HG02678 (cell line): Measurements from ENCODE around the gene NIBAN1.

Experiments
- ATAC-seq: cut with Tn5 transposase; IDR thresholded peaks from one replicate; pipeline ENCODE4 v1.9.1; 2021; ENCODE audit warnings: mild to moderate bottlenecking, moderate library complexity; ENCODE audit not compliant: unreplicated experiment

NIBAN1 gene

GRCh38 chr1:184947497-184948256 is 26.6 kb downstream of the NIBAN1 start:
- no peak for ATAC-seq

DNA sequence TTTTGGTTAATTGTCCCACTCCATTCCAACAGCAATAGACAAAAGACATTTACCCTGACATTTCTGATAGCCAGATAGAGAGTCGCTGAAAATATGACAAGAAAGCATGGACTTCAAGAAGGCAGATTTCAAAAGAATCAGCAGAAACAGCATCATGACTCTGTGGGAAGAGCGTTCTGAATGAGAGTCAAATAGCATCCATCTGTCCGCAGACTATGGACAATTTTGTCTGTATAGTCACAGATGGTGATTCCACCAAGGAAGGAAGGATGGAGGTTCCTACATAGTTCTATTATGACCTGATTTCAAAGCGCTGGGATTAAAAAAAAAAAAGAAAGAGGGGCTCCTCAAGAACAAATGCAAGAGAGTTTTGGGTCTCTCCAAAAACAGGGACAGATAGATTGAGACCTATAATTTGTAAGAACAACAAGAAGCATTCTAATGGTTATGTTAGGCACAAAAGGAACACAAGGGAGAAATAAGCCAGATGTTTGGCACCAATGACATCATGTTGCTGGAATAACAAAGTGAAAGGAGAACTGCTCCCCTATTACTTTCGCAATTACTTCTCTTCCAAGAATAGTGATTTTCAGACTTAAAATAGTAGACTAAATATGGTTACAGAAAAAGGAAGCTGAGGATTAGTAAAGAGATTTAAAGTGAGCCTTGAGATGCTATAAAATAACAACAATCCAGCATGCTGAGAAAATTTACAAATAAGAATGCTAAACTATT is 28.5 kb downstream of the NIBAN1 start:
- peak; percentile 43 for ATAC-seq

- ATAC-seq = peak; percentile 53
These were observed 29.3 kb downstream of the NIBAN1 start for GRCh38 chr1:184945029-184945428.

GRCh38 chr1:184943998-184944397 is 30.3 kb downstream of the NIBAN1 start:
- no peak for ATAC-seq

DNA sequence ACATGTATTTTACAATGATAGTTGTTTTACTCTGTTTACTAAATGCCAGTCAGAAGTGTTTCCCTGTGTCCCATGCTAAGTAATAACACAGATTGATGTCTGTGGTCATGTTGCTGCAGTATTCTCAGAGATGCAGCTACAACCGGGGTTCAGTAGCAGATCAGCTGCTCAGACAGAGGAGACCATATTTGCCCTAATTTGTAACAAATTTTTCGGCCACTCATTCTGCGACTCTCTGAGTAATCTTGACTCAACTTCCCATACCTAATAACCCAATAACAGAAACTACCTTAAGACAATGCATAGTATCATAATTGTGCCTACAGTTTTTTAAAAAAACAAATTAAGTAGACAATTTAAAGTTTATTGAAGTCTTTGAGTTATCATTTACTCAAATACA is 32.6 kb downstream of the NIBAN1 start:
- peak; percentile 75 for ATAC-seq

DNA sequence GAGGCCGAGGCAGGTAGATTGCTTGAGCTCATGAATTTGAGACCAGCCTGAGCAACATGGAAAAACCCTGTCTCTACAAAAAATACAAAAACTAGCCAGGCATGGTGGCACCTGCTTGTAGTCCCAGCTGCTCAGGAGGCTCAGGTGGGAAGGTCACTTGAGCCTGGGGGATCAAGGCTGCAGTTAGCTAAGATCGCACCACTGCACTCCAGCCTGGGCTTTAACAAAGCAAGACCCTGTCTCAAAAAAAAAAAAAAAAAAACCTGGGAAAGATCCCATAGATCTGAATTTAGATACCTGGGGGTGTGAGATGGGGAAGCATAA is 32.9 kb downstream of the NIBAN1 start:
- peak; percentile 23 for ATAC-seq

DNA sequence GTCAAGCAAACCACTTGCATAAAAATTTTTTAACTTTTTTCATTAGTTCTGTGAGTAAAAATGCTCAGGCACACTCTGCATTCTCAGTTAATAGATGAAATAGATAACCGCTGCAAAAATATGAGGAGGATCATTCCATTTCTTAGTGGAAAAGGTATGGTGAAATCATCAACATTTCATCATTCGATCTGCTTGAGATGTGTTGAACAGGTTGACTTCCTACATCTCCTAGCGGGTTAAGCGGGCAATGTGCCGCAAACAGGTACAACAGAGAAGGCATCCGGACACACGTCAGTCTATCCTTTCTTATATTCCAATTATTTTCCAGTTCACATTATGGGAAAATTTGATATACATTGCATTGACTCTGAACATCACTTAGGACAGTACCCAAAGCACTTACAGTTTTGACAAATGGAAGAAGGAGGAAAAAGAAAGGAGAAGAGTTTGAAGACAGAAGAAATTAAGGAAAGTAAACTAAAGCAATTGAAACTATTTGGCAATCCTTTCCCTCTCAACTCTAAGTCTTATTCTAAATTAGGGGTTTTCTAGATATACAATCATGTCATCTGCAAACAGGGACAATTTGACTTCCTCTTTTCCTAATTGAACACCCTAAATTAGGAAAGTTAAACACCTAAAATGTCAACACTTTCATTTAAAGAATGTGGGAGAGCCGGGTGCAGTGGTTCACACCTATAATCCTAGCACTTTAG is 33.5 kb downstream of the NIBAN1 start:
- ATAC-seq = no peak

GRCh38 chr1:184940226-184940625 is 34.1 kb downstream of the NIBAN1 start:
- no peak for ATAC-seq

- no peak for ATAC-seq
These were observed 36.6 kb downstream of the NIBAN1 start for GRCh38 chr1:184937729-184938128.

GRCh38 chr1:184935920-184936798 is 38.1 kb downstream of the NIBAN1 start:
- no peak for ATAC-seq

DNA sequence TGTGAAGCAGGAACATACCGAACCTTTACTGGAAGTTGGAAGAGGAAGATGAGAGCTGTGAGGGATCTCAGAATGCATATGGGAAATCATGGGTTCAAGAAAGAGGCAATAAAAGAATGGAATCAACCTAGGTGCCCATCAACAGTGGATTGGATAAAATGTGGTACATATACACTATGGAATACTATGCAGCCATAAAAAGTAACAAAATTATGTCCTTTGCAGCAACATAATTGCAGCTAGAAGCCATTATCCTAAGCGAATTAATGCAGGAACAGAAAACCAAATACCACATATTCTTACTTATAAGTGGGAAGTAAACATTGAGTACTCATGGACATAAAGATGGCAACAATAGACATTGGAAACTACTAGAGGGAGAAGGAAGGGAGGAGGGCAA is 40.4 kb downstream of the NIBAN1 start:
- ATAC-seq = no peak

GRCh38 chr1:184932319-184932718 is 42.0 kb downstream of the NIBAN1 start:
- no peak for ATAC-seq

GRCh38 chr1:184931566-184931965 is 42.7 kb downstream of the NIBAN1 start:
- ATAC-seq = no peak

DNA sequence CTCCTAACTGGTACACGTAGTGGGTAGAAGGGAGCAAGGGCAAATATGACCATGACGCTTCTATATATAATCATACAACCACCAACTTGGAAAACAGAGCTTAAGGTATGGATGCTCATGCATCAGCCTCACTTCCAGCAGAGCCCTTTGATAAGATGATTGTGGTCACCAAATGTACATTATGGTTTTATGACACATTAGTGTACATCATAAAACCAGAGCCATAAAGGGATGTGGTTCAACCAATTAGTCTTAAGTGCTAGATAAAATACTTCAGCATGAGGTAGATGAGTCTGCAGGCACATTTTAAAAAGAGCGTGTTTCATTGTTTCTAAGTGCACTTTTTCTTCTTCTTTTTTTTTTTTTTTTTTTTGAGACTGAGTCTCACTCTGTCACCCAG is 43.7 kb downstream of the NIBAN1 start:
- ATAC-seq = no peak

DNA sequence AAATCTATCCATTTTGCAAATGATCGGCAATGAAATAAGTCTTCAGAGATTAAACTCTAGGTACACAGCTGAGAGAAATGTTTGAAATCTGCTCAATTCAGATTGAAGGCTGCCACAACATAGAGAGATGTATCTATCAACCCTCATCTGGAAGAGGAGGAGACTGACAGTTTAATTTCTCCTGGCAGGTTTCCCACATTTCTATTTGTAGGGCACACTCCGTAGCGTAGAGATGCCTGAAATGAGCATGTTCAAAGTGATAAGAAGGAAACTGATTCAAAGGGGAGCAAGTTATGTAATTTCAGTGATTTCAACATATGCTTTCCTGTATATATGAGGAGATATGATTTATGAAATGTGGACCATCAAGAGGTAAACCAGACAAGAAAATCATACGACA is 44.1 kb downstream of the NIBAN1 start:
- ATAC-seq = no peak

DNA sequence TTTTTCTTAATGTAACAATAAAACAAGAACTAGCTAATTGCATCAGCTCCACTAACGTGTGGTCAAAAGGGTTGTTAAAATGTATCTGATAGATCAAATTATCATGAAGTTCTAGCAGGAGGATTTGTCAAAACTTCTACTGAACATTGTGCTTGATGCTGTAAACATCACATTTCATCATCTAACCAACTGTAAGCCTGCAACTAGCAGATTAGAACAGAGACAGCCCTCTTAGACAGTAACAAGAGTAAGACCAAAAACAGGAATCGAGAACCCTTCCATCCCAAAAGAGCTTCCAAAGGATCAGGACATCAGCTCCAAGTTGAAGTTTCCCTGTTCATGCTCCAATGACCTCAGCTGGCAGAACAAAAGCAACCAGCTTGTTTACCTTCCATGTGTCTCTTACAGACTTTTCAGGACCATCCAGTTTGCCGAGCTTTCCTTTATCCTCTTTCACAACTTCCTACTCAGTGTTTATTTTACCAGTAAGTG is 44.6 kb downstream of the NIBAN1 start:
- no peak for ATAC-seq

DNA sequence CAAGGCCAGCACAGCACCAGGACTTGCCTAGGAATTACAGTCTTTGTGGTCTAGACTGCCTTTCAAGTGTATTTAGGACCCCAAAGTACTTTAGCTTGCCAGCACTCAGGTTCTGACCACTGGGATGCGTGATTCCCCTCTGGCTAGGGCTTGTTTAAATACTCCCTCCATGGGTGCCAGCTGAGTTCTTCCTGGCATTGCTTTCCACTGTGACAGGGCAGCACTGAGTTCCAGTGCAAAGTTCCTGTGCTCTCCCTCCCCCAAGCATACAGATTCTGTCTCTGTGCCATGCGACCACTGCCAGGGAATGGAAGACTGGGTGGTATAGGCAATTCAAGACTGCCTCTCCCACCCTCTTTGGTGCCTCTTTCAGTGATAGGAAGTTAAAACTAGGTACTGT is 45.9 kb downstream of the NIBAN1 start:
- no peak for ATAC-seq
